ENCODE data around the gene CPEB4.

GRCh38 chr5:173963867-173964441 is 75.8 kb downstream of the CPEB4 start:
- TF ChIP-seq ZBTB33 (IDR thresholded peaks at IDR 0.05; ENCODE audit: extremely low read depth, insufficient replicate concordance, low read length), result no peak
- no peak for TF ChIP-seq CTCF (IDR thresholded peaks at IDR 0.05 in 2 of 3, conservative IDR thresholded peaks at IDR 0.05 in 1 of 3; ENCODE audit: borderline replicate concordance in 1 of 3, insufficient read depth in 1 of 3, low read depth in 2 of 3, low read length in 2 of 3)
- TF ChIP-seq YY1 (IDR thresholded peaks at IDR 0.05; ENCODE audit: extremely low read depth, insufficient replicate concordance, low read depth, low read length), result no peak
- TF ChIP-seq POLR2A (IDR thresholded peaks at IDR 0.05; ENCODE audit: borderline replicate concordance, extremely low read depth, insufficient read depth, insufficient read length), result no peak
